CD14-positive monocyte (primary cell): ENCODE measurements around the gene MKKS. TPM values are rescaled to one million over a fixed set of nuclear protein-coding genes. Genes with fewer than 3 reads are reported as not detected.

Experiments
- DNase-seq, 3 donors: peaks; one replicate each; pipeline ENCODE4 v3.0.0-alpha.2; 2011 to 2022
- H2AFZ ChIP-seq: 2 replicates; pipeline ENCODE4 v1.6.0; 2012; ENCODE audit warnings: mild to moderate bottlenecking, low read depth, low read length, inconsistent platforms; ENCODE audit not compliant: insufficient read depth, poor library complexity, severe bottlenecking
- H3K27ac ChIP-seq, 2 donors: 1 replicate in 1 of 2; 2 replicates in 1 of 2; pipeline ENCODE4 v1.5.1; 2012 to 2013; ENCODE audit warnings: low read length in 2 of 2, control low read depth in 1 of 2, inconsistent platforms in 1 of 2, low read depth in 1 of 2, mild to moderate bottlenecking in 1 of 2
- H3K27me3 ChIP-seq, 2 donors: one replicate each; pipeline versions ENCODE4 v1.6.0 to v1.6.1; 2011 to 2013; ENCODE audit warnings: low read length in 2 of 2; ENCODE audit not compliant: control insufficient read depth in 2 of 2, insufficient read depth in 2 of 2
- H3K36me3 ChIP-seq, 2 donors: replicated peaks in 1 of 2; 1 replicate in 1 of 2; 2 replicates in 1 of 2; pipeline versions ENCODE4 v1.5.1 to v1.6.1; 2012 to 2013; ENCODE audit warnings: low read length in 2 of 2, control low read depth in 1 of 2, inconsistent platforms in 1 of 2, mild to moderate bottlenecking in 1 of 2; ENCODE audit not compliant: insufficient read depth in 2 of 2, control insufficient read depth in 1 of 2
- H3K4me1 ChIP-seq, 2 donors: 1 replicate in 1 of 2; 2 replicates in 1 of 2; pipeline versions ENCODE4 v1.5.1 to v1.6.1; 2012 to 2013; ENCODE audit warnings: low read length in 2 of 2, control low read depth in 1 of 2, inconsistent platforms in 1 of 2, mild to moderate bottlenecking in 1 of 2, moderate library complexity in 1 of 2; ENCODE audit not compliant: insufficient read depth in 2 of 2, control insufficient read depth in 1 of 2
- H3K4me2 ChIP-seq: replicated peaks from 2 replicates; pipeline ENCODE3; 2012; ENCODE audit warnings: low read length, moderate library complexity, mild to moderate bottlenecking; ENCODE audit not compliant: poor library complexity, severe bottlenecking; ENCODE audit errors: extremely low read depth
- H3K4me3 ChIP-seq, 3 experiments: fragments of 200-600 bp in 1 of 3; sonication (generic) in 1 of 3; replicated peaks in 1 of 3; 1 replicate in 2 of 3; 2 replicates in 1 of 3; pipeline ENCODE4 v1.5.1; 2011 to 2013; ENCODE audit warnings: low read length in 3 of 3, mild to moderate bottlenecking in 3 of 3, control low read depth in 2 of 3, low read depth in 2 of 3, inconsistent platforms in 1 of 3, moderate library complexity in 1 of 3
- H3K79me2 ChIP-seq: 2 replicates; pipeline ENCODE4 v1.6.0; 2012; ENCODE audit warnings: mild to moderate bottlenecking, control low read depth, inconsistent platforms, low read length, moderate library complexity; ENCODE audit not compliant: insufficient read depth
- H3K9ac ChIP-seq: 2 replicates; pipeline ENCODE4 v1.6.0; 2017; ENCODE audit warnings: low read length, mild to moderate bottlenecking; ENCODE audit not compliant: insufficient read depth, poor library complexity, severe bottlenecking
- H3K9me3 ChIP-seq, 2 donors: replicated peaks in 1 of 2; 1 replicate in 1 of 2; 2 replicates in 1 of 2; pipeline versions ENCODE4 v1.5.1 to v1.6.1; 2012 to 2013; ENCODE audit warnings: low read length in 2 of 2, control low read depth in 1 of 2; ENCODE audit not compliant: control insufficient read depth in 1 of 2, insufficient read depth in 1 of 2
- H4K20me1 ChIP-seq: 2 replicates; pipeline ENCODE4 v1.6.0; 2012; ENCODE audit warnings: mild to moderate bottlenecking, low read length, control low read depth, moderate library complexity; ENCODE audit not compliant: insufficient read depth
- H3K27ac Mint-ChIP-seq, 7 donors: one replicate each; pipeline ENCODE4 v1.8.0; 2020; ENCODE audit warnings: mild to moderate bottlenecking in 7 of 7, mixed read lengths in 7 of 7, moderate library complexity in 6 of 7, inconsistent platforms in 2 of 7
- H3K27me3 Mint-ChIP-seq, 3 donors: one replicate each; pipeline ENCODE4 v1.8.0; 2021 to 2022; ENCODE audit warnings: low read depth in 3 of 3, mild to moderate bottlenecking in 3 of 3, mixed read lengths in 3 of 3, moderate library complexity in 3 of 3, inconsistent platforms in 1 of 3
- H3K36me3 Mint-ChIP-seq, 2 donors: one replicate each; pipeline ENCODE4 v1.8.0; 2020; ENCODE audit warnings: mixed read lengths in 2 of 2, inconsistent platforms in 1 of 2, mild to moderate bottlenecking in 1 of 2
- H3K4me1 Mint-ChIP-seq: one replicate; pipeline ENCODE4 v1.8.0; 2020; ENCODE audit warnings: mild to moderate bottlenecking, mixed read lengths
- H3K4me3 Mint-ChIP-seq, 2 donors: one replicate each; pipeline ENCODE4 v1.8.0; 2020; ENCODE audit warnings: mild to moderate bottlenecking in 2 of 2, mixed read lengths in 2 of 2, moderate library complexity in 1 of 2
- H3K9me3 Mint-ChIP-seq, 7 donors: one replicate each; pipeline ENCODE4 v1.8.0; 2020 to 2022; ENCODE audit warnings: mixed read lengths in 7 of 7, mild to moderate bottlenecking in 6 of 7, moderate library complexity in 6 of 7, inconsistent platforms in 2 of 7
- WGBS: methylation state at CpG from one replicate; pipeline ENCODE4 v1.1.5; 2013; ENCODE audit warnings: missing lambda C conversion rate; ENCODE audit not compliant: insufficient coverage; 5-methylcytosine and 5-hydroxymethylcytosine counted together
- intact Hi-C, 2 donors: fragments of 100-400 bp; cut with micrococcal nuclease; formaldehyde crosslinking; loops; one replicate each; pipeline versions ENCODE4 v1.15.0 to v1.15.1; 2023
- polyA plus RNA-seq, 3 donors: library from polyadenylated mRNA; depleted of rRNA in 1 of 3; unstranded in 2 of 3; stranded (reverse) in 1 of 3; fragments of 300-500 nt in 2 of 3; fragments of >200 nt in 1 of 3; fragmentation: Illumina TruSeq in 2 of 3; gene quantifications; 1 replicate in 2 of 3; 2 replicates in 1 of 3; pipeline ENCODE4 v1.2.3, GENCODE V29; 2012 to 2021
- TF ChIP-seq, protein P1 (sequence below): fragments of 200-600 bp; IDR thresholded peaks from one replicate; pipeline ENCODE4 v1.8.0; 2022; ENCODE audit warnings: antibody characterized with exemption, mild to moderate bottlenecking

MKKS gene
- polyA plus RNA-seq, 3 donors, result 4.8 to 34.6 (median 31.8) TPM

- intact Hi-C loops, result no loop called here
- peak overlapping the region in 1 of 7 donors; percentile 2 for H3K27ac Mint-ChIP-seq
These were observed 14.5 kb upstream of the MKKS start for GRCh38 chr20:10448270-10449156.

DNA sequence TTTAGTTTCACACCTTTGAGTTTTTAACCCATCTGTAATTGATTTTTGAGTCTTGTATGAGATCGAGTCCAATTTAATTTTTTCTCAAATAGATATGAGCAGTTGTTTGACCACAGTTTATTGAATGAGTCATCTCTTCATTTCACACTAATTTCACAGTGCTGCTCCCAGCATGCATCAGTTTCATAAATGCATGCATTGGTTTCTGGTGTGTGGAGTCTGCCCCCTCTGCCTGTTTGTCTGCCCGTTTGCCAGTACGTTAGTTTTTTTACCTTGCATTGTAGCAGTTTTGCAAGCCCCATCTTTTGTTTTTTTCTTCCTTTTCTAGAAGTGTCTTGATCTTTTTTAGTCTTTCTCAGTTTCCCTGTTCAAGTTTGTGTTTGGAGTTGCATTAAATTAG is 13.0 kb upstream of the MKKS start:
- Mint-ChIP-seq H3K36me3 (peaks cover 3 to 9% of the 10 kb centered on the region in 2 donors), H3K9me3 (peaks cover 0 to 2% (median 0%) of the 10 kb centered on the region in 7 donors), H3K4me3 (peak overlapping the region; percentile 7 to 74), H3K4me1 (peaks cover 29% of the 10 kb centered on the region), H3K27me3 (peaks cover 0 to 1% (median 0%) of the 10 kb centered on the region in 3 donors), H3K27ac (peak overlapping the region; percentile 4 to 79 (median 52))
- TF ChIP-seq, protein P1, sequence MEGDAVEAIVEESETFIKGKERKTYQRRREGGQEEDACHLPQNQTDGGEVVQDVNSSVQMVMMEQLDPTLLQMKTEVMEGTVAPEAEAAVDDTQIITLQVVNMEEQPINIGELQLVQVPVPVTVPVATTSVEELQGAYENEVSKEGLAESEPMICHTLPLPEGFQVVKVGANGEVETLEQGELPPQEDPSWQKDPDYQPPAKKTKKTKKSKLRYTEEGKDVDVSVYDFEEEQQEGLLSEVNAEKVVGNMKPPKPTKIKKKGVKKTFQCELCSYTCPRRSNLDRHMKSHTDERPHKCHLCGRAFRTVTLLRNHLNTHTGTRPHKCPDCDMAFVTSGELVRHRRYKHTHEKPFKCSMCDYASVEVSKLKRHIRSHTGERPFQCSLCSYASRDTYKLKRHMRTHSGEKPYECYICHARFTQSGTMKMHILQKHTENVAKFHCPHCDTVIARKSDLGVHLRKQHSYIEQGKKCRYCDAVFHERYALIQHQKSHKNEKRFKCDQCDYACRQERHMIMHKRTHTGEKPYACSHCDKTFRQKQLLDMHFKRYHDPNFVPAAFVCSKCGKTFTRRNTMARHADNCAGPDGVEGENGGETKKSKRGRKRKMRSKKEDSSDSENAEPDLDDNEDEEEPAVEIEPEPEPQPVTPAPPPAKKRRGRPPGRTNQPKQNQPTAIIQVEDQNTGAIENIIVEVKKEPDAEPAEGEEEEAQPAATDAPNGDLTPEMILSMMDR, result no peak
- Histone ChIP-seq H3K27me3 (no peaks in the 10 kb centered on the region), H3K4me1 (peaks cover 13 to 17% of the 10 kb centered on the region in 2 donors), H2AFZ (peak overlapping the region; percentile 1), H4K20me1 (no peaks in the 10 kb centered on the region), H3K4me3 (peak overlapping the region in 1 of 3 experiments; percentile 19), H3K4me2 (peak overlapping the region; percentile 57), H3K79me2 (peaks cover 62% of the 10 kb centered on the region), H3K9ac (no peak overlapping the region), H3K27ac (peak overlapping the region in 1 of 2 donors; percentile 14), H3K9me3 (no peaks in the 10 kb centered on the region), H3K36me3 (no peaks in the 10 kb centered on the region)
- peak; percentile 33 to 55 (median 44) for DNase-seq
- intact Hi-C loops, result no loop called here
- no CpG with 5 or more reads among the region's 3 CpGs for WGBS

More at GRCh38 chr20:10448270-10449156, 14.5 kb upstream of the MKKS start:
- no peak overlapping the region for H3K27ac ChIP-seq
- H3K4me3 ChIP-seq, result no peak overlapping the region
- peaks cover 0 to 4% of the 10 kb centered on the region in 2 donors for H3K36me3 Mint-ChIP-seq
- H3K9me3 Mint-ChIP-seq, result peaks cover 0 to 2% (median 0%) of the 10 kb centered on the region in 7 donors
- no peak overlapping the region for H3K4me2 ChIP-seq
- H4K20me1 ChIP-seq, result no peaks in the 10 kb centered on the region
- WGBS, result 91% methylated on average over 4 of the region's 6 CpGs
- H3K36me3 ChIP-seq, result no peaks in the 10 kb centered on the region
- peaks cover 60% of the 10 kb centered on the region for H3K79me2 ChIP-seq
- peaks cover 27 to 29% of the 10 kb centered on the region in 2 donors for H3K4me1 ChIP-seq
- no peaks in the 10 kb centered on the region for H3K27me3 ChIP-seq
- H3K9me3 ChIP-seq, result no peaks in the 10 kb centered on the region
- no peak overlapping the region for H3K4me3 Mint-ChIP-seq
- H3K4me1 Mint-ChIP-seq, result peaks cover 38% of the 10 kb centered on the region
- TF ChIP-seq, protein P1, result no peak
- H3K9ac ChIP-seq, result no peak overlapping the region
- peaks cover 0 to 1% (median 0%) of the 10 kb centered on the region in 3 donors for H3K27me3 Mint-ChIP-seq
- H2AFZ ChIP-seq, result no peak overlapping the region
- no peak for DNase-seq
